Measurements from ENCODE around the gene SLC25A28.

DNA sequence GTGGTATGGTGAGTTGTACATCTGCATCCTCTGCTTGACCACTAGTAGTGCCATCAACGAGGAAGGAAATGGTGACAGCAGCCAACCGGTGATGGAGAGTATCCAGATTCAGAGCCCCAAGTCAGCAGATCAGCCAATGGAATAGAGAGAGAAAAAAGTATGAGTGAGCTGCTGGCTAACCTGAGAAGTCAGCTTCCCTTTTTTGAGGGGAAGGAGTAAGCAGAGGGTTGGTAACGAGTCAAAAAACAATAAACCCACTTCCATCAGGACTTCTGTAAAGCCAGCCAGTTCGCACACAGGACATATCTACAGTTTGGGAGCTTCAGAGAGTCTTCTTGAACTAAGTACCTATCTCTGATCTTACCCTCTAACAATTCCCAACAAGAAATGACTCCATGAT is 8.9 kb downstream of the SLC25A28 start:
- TF ChIP-seq YY1 (IDR thresholded peaks at IDR 0.05; ENCODE audit: insufficient read depth, insufficient read length) = no peak
- no peak for TF ChIP-seq SUZ12 (IDR thresholded peaks at IDR 0.05; ENCODE audit: extremely low read depth, insufficient read depth, insufficient read length)
- no peak for TF ChIP-seq ZNF274 (IDR thresholded peaks at IDR 0.05; ENCODE audit: low read depth, low read length)

Measured in NT2/D1 (cell line).